Measurements from ENCODE around the gene OR52E1.

GRCh38 chr11:5090668-5091067, 21.3 kb downstream of the OR52E1 start:
- TF ChIP-seq CTCF (IDR thresholded peaks at IDR 0.05) (no peak), POLR2A (IDR thresholded peaks at IDR 0.05) (no peak)
